Hypothalamus (tissue), 51 donors: ENCODE data around the gene TUNAR.

Experiments used
- DNase-seq, 51 donors: peaks; one replicate each; lab custom pipeline; 2025; lab: John Stamatoyannopoulos, UW

The TUNAR gene

DNA sequence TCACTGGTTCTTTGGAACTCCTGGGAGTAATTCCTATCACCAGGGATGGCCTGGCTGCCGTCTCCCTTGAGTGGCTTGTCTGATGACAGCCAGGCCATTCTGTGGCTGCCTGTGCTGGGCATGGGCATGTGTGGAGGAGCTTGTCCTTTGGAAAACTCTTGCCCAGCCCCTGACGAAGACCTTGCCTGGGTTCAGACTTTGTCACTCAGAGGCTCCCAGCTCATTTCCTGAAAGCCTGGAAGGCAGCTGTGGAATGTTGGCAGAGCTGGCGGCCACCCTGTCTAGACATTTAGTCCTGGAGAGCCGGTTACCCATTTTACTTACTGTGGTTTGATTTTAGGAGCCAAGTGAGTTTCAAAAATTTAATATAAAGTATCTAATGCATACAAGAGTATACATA lies 34.0 kb downstream of the TUNAR start:
- no peak for DNase-seq

- DNase-seq: no peak
Observed at GRCh38 chr14:95911456-95911855, 34.8 kb downstream of the TUNAR start.

DNA sequence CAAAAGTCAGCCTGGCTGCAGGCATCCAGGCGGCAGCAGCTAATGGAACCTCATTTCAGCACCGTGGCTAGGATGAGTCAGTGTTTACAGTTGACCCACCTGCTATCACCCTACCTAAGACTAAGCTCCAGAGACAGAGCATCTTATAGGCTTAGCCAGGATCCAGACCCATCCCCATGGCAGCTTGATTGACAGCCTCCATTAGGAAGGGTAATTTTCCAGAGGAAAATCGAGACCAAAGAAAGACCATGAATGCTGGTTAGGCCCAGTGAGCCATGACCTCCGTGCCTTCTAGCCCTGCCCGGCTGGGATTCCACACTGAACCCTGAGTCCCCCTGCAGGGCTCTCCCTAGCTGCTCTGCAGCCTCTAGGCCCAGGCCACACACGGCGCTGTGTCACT lies 38.7 kb downstream of the TUNAR start:
- DNase-seq: no peak

- no peak for DNase-seq
Observed at GRCh38 chr14:95918466-95918865, 41.8 kb downstream of the TUNAR start.

DNA sequence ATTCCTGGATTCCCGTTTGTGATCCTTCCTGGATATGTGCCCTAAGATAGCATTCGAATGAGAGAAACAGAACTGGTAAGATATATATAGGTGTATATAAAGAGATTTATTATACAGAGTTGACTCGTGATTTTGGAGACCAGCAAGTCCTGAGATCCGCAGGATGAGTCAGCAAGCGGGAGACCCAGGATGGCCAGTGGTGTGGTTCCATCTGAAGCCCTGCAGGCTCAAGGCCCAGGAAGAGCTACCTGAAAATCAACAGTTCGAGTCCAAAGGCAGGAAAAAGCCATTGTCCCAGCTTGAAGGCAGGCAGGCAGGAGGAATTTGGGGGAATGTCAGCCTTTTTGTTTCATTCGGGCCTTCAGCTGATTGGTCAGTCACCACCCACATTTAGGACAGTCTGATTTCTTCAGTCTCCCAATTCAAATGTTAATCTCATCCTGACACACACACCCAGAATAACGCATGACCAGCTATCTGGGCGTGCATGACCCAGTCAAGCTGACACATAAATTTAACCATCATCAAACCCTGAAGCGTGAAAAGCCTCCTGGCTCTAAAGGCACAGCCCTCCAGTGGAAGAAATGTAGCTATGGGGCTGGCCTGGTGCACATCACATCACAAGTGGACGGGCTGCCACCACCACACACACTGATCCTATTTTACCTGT lies 44.3 kb downstream of the TUNAR start:
- DNase-seq: no peak

- no peak for DNase-seq
Observed at GRCh38 chr14:95922080-95922479, 45.4 kb downstream of the TUNAR start.

DNA sequence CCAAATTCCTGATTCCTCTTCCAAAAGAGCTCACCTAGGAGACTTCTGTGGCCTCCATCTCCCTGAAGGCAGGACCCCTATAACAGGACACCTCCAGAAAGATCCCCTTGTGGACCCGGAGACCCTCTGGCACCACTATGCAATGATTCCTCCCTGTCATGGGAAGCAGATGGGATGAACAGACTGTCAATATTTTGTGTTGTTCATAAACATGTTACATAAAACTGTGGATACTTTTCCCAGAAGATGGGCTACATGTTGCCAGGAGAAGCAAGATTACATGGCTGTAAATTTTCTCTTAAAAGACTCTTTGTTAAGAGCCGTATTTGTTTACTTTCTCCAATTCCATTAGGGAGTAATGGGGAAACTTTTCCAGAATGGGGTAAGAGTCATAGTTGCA lies 52.1 kb downstream of the TUNAR start:
- no peak for DNase-seq

DNA sequence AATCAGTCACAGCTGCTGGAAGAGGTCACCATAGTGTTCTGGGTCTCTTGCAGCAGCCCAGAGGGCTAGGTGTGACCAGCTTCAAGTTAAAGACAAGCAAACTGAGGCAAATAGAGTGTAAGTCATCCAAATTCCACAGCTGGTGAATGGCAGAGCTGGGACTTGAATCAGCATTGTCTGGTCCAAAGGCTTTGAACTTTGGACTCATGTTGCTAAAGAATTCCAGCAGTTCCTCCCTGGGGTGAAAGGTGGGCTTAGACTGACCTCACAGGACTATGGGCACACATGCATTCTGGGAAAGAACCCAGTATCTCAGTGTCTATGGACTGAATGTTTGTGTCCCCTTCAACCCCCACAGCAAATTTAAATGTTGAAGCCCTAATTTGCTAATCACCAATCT lies 54.8 kb downstream of the TUNAR start:
- no peak for DNase-seq

DNA sequence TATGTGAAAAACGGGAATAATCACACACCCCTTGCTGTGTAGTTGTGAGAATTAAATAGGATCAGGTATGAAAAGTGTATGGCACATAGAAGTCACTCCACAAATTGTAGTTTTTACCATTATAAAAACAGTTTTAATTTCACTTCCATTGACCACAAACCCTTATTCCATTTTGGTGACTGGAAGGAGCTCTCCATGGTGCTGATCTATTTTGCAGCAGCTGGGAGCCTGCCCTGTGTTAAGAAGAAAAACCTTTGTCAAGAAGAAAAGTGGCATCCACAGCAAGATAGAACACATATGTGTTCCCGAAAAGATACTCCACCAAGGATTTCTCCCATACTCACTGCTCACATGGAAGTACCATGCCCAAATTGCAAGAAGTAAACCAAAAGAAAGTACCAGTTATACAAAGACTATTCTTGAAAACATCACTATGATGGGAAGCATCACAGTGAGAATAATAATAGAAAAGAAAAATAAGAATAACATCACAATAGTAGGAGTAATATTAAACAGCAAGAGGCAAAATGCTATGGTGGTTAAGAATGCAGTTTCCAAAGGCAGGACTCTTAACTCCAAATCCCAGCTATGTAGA lies 58.7 kb downstream of the TUNAR start:
- peak in 4 of 51 donors; percentile 1 to 11 (median 3) for DNase-seq

GRCh38 chr14:95936041-95936440 lies 59.4 kb downstream of the TUNAR start:
- DNase-seq: no peak

GRCh38 chr14:95939335-95939734 lies 62.7 kb downstream of the TUNAR start:
- no peak for DNase-seq

GRCh38 chr14:95941897-95942296 lies 65.3 kb downstream of the TUNAR start:
- DNase-seq: no peak

DNA sequence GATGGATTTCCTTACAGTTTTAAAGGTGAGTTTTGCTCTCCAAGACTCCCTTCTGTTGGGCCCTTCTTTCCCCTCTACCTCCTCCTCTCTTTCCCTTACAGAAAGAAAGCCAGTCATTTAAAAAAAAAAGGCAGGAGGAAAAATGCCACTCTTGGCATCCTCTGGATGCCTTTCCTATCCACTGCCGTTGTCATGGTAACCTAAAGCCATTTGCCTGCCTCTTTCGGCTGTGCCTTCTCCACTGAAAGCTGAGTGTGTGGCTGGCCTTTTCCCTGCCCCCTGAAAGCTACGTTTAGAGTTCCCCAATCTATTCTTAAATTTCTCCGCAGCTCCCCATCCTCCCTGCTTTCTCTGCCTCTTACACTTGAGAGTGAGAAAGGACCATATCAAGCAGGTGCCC lies 67.1 kb downstream of the TUNAR start:
- DNase-seq: peak in 20 of 51 donors; percentile 4 to 36 (median 14)

DNA sequence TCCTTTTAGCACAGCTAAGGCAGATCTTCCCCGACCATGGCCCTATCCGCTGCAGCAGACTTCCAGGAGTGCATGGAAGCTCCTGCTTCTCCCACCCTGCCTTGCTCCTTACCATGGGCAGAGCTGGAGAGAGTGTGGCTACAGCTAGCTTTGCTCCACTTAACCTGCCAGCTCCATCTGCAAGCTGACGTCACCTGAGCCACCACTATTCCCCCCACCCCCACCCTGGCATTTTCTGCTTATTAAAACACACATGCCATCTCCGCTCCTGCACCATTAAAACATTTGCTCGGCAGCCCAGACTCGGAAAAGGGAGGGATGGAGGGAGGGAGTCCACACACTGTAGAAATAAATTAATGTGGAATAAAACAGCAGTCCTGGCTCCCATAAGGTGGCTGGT lies 67.8 kb downstream of the TUNAR start:
- no peak for DNase-seq

DNA sequence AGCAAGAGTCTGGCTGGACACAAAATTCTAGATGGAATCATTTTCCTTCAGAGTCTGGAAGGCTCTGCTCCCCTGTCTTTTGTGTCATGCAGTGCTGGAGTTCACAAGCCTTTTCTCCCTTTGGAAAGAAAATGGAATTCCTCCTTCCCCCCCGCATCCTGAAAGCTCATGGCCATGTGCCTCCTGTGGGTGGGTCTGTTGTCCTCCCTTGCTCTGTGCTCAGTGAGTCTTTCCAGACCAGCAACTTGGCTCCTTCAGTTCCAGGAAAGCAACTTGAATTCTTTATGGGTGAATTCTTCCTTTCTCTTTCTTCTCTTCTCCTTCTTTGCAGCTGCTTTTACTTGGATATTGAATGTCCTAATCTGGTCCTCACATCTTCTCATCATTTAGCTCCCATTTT lies 70.2 kb downstream of the TUNAR start:
- DNase-seq: no peak

GRCh38 chr14:95948558-95948981 lies 71.9 kb downstream of the TUNAR start:
- DNase-seq: no peak

DNA sequence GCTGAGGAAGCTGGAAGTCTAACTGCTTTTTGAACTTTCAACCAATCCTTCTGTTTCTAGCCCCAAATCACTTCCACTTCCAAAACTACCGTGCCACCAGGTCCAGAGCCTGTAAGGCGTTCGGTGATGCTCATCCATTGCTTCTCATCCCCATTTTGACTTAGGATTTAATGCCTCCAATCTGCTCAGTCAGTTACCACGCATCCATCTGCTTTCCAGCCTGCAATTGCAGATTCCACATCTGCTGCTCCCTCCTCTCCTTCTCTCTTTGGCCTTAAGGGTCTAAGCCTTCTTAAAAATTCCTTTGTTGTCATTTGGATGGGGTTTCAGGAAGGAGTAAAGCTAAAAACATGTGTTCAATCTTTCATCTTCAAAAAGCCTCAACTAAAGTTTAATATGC lies 74.7 kb downstream of the TUNAR start:
- DNase-seq: no peak

DNA sequence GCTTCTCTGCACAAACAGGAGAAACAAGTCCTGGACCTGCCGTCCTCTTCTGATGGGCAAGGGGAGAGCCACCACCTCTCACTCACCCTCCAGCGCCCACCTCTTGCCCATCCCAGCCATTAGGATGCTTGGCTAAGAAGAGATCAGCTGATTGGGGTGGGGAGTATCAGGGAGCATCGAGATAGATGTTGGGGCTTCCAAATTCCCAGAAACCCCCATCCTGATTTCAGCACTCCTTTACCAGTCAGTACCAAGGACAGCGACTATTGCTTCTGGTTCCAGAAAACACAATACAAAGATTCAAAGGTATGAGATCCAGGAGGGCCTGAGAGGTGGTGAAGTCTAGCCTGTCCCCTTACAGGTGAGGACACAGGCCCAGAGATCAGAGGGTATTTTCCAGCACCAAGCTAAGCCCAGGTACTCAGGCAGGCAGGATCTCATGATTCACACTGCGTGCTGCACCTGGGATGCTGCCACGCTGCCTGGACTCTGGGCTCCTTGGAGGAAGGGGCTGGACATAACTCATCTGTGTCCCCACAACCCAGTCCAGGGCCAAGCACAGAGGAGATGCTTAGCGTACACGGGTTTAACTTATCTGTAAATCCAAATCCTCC lies 76.6 kb downstream of the TUNAR start:
- no peak for DNase-seq

DNA sequence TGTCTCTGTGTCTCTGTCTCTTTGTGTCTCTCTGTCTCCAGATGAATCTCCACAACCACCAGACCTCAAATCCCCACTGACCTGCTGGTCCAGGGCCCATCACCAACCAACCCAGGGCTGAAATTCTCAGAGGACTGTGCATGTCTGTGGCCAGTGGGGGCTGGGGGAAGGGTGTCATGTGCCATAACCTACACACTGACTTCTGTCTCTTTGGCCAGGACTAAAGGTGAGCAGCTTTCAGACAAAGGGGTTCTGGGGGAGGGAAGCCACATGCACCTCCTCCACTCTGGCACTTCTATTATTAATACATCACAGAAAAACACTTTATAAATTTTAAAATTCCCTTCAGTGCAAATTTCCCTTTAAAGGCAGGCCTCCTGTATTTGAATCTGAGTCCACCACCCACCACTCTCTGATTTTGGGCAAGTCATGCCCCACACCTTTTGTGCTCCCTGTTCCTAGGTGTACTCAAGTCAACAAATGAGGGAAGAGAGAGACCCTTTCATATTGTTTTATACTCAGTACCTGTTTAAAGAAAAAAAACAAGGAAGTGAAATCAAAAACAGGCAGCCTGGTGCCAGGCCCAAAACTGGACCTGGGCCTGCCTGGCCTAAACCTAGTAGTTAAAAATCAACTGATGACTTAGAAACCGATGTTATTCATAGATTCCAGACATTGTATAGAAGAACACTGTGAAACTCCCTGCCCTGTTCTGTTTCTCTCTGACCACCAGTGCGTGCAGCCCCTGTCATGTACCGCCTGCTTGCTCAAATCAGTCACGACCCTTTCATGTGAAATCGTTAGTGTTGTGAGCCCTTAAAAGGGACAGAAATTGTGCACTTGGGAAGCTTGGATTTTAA lies 80.2 kb downstream of the TUNAR start:
- DNase-seq: no peak

DNA sequence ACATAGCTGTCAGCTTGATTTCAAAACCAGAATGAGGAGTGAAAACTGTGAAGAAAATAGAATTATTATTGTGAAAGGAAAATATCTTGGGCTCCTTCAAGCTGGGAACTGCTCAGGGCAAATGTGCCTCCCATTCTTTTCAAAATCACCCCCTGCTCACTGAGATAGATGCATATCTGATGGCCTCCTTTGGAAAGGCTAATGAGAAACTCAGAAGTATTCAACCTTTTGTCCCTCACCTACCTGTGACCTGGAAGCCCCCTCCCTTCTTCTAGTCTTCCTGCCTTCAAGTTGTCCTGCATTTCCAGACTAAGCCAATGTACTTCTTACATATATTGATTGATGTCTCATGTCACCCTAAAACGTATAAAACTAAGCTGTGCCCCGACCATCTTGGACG lies 81.5 kb downstream of the TUNAR start:
- no peak for DNase-seq

DNA sequence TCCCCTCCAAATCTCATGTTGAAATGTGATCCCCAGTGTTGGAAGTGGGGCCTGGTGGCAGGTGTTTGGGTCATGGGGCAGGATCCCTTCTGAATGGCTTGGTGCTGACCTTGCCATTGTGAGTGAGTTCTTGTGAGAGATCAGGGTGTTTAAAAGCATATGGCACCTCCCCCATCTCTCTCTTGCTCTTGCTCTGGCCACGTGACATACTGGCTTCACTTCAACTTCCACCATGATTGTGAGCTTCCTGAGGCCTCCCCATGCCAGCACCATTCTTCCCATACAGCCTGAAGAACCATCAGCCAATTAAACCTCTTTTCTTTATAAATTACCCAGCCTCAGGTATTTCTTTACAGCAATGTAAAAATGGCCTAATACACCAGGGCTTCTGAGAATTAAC lies 82.7 kb downstream of the TUNAR start:
- no peak for DNase-seq
